SK-N-SH (cell line): ENCODE measurements around the gene IDUA.

Experiments
- EZH2phosphoT487 ChIP-seq: fragments of 200-600 bp; sonication (generic); IDR thresholded peaks from 2 replicates; pipeline ENCODE4 v1.6.1; 2017; ENCODE audit warnings: low read depth, mixed run types, mild to moderate bottlenecking, antibody characterized with exemption, moderate library complexity, borderline replicate concordance
- JUND ChIP-seq: IDR thresholded peaks from 2 replicates; pipeline ENCODE4 v1.4.0; 2012
- RCOR1 ChIP-seq: fragments of 150-350 bp; IDR thresholded peaks from 2 replicates; pipeline ENCODE4 v1.6.1; 2017; ENCODE audit warnings: antibody characterized with exemption, low read length
- SMC3 ChIP-seq: IDR thresholded peaks from 2 replicates; pipeline ENCODE4 v1.6.1; 2012; ENCODE audit warnings: low read depth, low read length, improper control_type of control experiment
- TF ChIP-seq, protein P1 (sequence below): fragments of 200-600 bp; sonication (generic); IDR thresholded peaks from 2 replicates; pipeline ENCODE4 v1.6.1; 2017; ENCODE audit warnings: antibody characterized with exemption, mild to moderate bottlenecking, moderate library complexity

DNA sequence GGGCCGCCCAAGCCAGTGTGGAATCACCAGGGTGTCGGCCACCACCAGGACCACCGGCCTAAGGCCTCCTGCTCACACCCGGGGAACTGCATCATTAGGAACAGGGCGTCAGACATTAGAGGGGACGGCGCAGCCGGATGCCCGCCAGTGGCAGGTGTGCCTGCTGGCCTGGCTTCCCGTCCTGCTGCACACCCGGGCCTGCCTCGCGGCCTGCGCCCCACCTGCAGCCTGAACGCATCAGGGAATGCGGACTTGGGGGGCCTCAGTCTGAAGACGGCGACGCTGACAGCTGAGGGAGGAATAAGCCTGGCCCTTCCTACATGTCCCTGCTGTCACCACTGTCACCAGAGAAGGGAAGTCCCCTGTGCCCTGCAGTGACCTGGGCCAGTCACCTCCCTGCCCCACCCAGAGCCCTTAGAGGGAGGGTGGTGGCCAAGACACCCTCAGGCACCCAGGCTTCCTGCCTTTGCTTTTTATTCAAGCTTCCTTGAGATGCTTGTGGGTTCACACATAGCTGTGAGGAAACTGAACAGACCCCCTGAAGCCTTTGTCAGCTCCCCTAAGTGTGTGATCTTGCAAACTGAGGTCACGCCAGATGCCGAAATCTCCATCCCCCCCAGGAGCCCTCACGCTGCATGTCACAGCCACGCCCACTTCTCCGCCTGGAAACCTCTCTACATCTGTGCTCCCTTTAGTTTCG, 16.6 kb upstream of the IDUA start:
- no peak for TF ChIP-seq RCOR1
- no peak for TF ChIP-seq SMC3
- TF ChIP-seq EZH2phosphoT487: no peak
- TF ChIP-seq, protein P1, sequence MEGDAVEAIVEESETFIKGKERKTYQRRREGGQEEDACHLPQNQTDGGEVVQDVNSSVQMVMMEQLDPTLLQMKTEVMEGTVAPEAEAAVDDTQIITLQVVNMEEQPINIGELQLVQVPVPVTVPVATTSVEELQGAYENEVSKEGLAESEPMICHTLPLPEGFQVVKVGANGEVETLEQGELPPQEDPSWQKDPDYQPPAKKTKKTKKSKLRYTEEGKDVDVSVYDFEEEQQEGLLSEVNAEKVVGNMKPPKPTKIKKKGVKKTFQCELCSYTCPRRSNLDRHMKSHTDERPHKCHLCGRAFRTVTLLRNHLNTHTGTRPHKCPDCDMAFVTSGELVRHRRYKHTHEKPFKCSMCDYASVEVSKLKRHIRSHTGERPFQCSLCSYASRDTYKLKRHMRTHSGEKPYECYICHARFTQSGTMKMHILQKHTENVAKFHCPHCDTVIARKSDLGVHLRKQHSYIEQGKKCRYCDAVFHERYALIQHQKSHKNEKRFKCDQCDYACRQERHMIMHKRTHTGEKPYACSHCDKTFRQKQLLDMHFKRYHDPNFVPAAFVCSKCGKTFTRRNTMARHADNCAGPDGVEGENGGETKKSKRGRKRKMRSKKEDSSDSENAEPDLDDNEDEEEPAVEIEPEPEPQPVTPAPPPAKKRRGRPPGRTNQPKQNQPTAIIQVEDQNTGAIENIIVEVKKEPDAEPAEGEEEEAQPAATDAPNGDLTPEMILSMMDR: no peak
- TF ChIP-seq JUND: no peak
